Fibroblast of gingiva (primary cell): ENCODE data around the gene FBXO46.

Experiments
- DNase-seq: peaks from one replicate; pipeline ENCODE4 v3.0.0-alpha.2; 2011; ENCODE audit warnings: low read depth

FBXO46 gene, protein sequence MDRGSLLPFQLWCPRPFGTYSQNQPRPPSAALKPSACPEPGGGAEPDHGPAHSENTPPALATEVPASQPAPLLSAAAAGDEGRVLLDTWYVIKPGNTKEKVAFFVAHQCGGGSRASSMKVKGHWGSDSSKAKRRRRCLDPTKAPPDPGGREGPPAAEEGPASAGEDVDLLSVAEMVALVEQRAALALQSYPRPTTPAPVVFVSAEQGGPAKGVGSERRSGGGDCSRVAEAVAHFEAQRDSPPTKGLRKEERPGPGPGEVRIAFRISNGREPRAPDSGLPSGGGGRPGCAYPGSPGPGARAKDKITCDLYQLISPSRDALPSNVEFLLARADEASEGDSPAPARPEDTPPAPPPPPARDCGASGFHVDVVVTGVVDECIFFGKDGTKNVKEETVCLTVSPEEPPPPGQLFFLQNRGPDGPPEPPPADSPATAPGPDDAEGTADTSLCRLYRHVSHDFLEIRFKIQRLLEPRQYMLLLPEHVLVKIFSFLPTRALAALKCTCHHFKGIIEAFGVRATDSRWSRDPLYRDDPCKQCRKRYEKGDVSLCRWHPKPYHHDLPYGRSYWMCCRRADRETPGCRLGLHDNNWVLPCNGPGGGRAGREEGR

DNA sequence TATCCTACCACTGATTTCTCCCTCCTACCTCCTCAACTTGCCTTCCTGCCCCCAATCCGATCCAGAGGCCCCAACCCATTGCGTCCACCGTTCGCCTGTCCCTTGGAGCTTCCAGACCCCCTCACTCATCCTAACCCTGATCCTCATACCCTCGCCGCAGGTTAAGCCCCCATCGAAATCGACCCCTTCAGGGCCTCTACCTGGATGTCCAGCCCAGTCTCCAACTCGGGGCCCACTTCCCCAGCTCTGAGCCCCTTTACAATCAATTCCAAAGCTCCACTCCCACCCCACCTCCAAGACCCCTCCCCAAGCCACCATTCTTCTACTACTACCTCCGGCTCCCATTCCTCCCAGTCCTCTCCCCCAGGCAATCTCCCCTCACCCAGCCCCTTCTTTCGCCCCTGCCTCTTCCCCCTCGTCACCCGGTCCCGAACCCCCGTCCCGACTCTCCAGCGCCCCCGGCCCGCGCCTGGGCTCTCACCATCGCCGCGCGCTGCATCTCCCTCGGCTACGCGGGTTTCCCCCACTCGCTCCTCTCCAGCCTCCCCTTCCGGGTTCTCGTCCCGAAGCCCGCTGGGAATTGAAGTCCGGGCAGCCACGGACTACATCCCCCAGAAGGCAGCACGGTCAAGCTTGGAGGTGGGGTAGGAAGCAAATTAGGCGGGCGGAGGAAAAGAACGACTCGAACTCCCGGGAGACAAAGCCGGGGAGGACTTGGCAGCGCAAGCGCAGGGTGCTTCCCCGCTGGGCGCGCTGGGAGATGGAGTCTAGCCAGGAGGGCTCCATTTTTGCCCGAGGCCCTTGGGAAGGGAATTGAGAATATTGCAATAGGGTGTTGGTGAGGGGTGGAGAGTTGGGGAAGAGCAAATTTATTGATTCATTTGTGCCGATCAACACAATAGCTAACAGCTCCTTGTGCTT is at the start of gene FBXO46:
Gene FBXO46 (minus strand): TSS at position 529 of the 921 bp plus-strand sequence. CDS start 17,401 bp downstream, outside the sequence.
- peak; percentile 99 for DNase-seq

DNA sequence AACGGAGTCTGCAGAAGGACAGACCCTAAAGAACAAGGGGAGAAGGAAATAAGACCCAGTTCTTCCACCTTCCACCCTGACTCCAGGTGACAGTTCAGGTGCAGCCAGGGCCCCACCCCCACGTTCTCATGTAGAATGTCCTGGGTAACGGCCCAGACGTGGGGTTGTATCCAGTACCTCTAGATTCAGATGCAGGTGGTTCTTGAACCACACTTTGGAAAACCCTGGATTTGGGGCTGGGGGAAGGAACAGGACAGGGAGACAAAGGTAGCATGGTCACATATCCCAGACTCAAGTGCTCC is 49.4 kb upstream of the FBXO46 start:
- no peak for DNase-seq

DNA sequence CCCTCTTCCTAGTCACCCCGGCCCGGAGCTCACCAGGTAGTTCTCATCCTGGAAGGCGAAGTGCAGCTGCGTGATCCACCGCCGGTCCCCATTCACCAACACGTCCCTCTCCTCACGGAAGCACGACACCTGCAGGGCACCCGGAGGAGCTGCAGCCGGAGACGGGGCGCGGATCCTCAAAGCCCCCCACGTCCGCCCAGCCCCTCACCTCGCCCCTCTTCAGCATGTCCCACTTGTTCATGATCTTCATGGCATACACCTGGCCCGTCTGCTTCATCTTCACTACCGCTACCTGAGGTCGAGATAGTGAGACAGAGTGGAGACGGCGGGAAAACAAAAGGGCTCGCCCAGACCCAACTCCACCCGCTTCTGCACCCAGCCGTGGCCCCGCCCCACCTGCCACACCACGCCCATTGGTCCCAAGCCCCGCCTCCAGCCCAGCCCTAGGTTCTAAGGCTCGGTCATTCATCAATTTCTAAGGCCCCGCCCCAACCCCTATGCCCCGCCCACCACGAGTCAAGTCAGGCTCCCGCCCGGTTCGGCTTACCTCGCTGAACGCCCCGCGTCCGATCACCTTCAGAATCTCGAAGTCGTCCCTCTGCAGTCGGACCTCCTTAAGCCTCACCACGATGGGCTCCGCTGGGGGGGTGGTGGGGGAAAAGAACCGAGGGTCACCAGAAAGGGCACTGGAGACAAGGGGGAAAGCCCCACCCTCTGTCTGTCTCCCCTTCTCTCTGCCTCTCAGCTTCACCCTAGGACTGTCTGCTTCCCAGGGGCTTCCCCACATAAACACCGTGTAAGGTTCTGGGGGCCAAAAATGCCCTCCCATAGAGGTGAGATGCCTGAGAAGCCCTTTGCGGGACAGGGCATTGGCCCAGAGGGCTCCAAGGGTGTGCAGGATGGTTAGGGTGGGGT is 48.8 kb upstream of the FBXO46 start:
- no peak for DNase-seq

DNA sequence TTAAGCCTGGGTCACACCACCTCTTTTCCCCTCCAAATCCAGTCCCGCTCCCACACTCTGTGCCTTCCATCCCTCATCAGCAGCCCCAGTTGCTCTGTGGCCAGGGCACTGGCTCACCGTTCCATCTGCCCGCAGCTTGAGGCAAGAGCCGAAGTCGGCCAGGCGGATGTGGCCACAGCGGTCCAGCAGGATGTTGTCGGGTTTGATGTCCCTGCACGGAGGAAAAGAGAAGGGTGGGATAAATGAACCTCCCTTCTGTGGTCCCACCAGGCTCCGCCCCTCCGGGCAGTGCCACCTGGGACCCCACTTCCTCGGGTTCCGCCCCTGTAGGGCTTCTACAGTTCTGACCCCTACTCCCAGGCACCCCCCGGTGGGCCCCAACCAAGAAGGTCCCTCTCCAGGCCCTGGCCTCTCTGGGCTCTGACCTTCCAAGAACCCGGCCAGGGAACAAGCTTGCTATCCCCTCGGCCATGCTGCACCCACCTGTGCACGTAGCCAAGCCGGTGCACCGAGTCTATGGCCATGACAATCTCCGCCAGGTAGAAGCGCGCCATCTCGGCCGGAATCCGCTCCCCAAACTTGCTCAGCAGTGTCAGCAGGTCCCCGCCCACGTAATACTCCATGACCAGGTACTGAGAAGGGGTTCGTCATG is 47.4 kb upstream of the FBXO46 start:
- no peak for DNase-seq

DNA sequence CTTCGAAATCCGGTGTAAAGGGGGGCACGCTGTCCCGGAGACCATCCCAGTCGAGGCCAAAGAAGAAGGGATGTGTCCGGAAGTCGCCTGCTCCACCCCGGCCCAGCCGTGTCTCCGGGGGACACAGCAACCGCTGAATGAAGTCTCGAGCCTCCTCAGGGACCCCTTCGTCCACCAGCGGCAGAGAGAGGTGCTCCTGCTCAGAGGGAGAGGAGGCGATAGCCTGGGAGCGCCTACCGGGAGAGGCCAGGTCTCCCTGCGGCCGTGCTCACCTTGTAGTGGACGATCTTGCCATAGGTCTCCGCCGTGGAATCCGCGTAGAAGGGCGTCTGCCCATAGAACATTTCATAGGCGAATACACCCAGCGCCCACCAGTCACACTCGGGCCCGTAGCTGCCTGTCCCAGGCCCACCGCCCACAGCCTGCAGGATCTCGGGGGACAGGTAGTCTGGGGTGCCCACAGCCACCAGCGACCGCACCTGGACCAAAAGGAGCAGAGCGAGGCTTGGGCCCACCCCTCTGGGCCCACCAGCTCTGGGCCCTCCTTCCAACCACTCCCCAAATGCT is 46.8 kb upstream of the FBXO46 start:
- no peak for DNase-seq

DNA sequence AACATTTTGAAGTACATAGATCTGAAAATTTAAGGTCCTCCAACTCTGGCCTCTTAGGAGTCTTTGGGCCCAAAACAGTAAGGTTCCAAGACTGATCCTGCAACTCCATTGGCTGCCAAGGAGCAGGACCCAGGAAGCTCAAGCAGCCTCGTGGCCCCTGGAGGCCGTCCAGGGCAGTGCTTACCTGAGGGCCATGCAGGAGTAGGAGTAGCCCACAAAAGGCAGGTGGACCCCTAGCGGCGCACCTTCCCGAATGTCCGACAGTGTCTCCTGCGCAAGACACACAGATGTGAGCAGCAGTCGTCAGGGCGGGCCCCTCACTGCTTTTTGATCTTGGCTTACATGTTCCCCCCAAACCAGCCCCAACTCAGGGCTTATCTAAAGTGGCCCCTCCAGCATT is 44.1 kb upstream of the FBXO46 start:
- DNase-seq = no peak

DNA sequence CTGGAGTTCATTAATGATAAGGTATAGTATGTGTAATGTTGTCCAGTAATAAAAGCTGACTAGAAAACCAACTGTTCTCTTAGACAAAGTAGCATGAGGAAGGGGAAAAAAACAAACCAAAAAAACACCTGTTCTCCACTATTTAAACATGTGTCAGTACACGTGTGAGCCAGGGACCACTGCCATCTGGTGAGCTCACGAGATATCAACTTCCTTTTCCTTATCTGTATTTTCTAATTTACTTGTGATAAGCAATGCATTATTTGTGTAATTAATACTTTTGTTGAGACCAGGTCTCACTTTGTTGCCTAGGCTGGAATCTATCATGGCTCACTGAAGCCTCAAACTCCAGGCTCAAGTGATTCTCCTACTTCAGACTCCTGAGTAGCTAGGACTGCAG is 42.7 kb upstream of the FBXO46 start:
- no peak for DNase-seq

DNA sequence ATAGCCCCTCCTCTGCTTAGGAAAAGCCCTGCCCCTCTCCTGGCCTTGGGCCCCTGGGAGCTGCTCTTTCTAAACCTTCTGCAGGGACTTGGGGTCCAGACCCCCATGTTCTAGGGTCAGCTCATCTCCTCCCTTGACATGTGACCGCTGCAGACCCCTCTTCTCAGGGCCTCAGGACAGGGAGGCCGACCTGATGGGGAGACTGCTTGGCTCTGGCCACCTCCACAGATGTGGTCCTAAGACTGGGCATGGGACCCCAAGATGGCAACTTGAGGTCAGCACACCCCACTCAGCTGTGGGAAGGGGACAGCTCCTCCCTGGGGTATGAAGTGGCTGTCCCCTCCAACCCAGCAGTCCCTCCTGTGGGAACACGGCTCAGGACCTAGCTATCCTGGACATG is 42.2 kb upstream of the FBXO46 start:
- DNase-seq = no peak

DNA sequence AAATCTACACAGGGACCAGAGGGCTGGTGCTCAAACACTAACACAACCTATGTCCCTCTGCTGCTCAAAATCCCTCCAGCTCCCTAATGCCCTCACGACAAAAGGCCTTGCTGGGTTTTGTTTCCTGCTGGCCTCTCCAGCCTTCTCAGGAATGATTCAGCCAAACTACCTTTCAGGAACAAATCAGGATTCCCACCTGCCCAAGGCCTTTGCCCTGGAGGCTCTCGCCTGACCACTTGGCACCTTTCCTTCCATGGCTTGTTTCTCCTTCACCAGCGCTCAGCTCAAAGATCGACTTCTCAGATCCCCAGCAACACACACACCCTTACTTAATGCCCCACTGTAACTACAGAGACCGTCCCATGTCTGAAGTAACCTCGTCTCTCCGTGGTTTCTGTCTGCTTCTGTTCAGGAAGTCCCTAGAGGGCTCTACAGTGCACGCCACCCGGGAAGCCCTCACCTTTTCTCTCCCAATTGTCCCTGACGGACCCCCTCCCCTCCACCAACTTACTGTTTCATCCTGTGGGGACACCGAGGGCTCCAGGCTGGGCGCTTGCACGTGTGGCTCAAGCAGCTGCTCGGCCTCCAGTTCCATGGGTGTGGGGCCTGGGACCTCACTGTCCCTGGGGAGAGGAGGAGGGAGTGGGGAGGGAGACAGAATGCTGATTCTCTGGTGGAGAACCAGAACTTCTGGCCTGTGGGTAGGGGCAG is 41.6 kb upstream of the FBXO46 start:
- no peak for DNase-seq

DNA sequence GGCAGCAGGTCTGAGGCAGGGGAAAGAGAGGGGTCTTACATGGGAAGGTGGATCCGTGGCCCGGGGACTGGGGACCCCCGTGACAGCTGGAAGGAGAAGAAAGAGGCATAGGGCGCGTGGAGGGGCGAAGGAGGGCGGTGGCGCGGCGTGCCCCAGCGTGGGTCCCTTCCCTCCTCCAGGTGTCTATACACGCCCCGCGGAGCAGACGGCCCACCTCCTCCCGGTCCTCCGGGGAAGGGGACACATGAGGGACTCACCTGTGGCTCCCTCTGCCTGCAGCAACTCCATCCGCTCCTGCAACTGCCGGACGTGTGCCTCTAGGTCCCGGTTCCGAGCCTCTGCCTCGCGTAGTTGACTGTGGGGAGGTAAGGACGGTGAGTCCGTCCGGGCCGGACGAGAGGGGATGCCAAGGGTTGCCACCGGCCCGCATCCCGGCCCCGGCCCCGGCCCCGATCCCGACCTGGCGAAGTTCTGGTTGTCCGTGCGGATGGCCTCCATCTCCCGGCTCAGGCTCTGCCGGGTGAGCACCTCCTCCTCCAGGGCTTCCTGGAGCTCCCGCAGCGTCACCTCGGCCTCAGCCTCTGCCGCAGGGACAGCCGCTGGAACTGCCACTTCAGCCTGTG is 40.7 kb upstream of the FBXO46 start:
- no peak for DNase-seq

DNA sequence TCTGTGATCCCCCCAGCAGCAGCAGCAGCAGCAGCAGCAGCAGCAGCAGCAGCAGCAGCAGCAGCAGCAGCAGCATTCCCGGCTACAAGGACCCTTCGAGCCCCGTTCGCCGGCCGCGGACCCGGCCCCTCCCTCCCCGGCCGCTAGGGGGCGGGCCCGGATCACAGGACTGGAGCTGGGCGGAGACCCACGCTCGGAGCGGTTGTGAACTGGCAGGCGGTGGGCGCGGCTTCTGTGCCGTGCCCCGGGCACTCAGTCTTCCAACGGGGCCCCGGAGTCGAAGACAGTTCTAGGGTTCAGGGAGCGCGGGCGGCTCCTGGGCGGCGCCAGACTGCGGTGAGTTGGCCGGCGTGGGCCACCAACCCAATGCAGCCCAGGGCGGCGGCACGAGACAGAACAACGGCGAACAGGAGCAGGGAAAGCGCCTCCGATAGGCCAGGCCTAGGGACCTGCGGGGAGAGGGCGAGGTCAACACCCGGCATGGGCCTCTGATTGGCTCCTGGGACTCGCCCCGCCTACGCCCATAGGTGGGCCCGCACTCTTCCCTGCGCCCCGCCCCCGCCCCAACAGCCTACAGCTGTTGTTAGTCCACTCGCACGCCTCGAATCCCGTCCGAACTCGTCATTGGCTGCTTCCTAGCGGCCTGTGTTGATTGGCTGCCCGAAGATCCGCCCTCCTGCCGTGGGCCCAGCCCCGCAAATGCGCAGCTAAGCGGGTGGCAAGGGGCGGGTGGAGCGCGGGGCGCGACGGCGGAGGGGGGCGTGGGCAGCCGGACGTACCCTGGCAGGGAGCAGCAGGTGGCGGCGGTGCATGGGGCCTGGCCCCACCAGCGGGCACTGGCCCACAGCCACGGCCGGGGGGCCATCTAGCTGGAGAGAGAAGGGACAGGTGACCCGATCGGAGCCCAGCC is 39.8 kb upstream of the FBXO46 start:
- peak; percentile 99 for DNase-seq

DNA sequence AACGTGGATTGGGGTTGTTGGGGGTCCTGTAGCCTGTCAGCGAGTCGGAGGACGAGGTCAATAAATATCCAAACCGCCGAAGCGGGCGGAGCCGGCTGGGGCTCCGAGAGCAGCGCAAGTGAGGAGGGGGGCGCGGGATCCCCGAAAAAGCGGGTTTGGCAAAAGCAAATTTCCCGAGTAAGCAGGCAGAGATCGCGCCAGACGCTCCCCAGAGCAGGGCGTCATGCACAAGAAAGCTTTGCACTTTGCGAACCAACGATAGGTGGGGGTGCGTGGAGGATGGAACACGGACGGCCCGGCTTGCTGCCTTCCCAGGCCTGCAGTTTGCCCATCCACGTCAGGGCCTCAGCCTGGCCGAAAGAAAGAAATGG is 39.1 kb upstream of the FBXO46 start:
- DNase-seq = peak; percentile 40

DNA sequence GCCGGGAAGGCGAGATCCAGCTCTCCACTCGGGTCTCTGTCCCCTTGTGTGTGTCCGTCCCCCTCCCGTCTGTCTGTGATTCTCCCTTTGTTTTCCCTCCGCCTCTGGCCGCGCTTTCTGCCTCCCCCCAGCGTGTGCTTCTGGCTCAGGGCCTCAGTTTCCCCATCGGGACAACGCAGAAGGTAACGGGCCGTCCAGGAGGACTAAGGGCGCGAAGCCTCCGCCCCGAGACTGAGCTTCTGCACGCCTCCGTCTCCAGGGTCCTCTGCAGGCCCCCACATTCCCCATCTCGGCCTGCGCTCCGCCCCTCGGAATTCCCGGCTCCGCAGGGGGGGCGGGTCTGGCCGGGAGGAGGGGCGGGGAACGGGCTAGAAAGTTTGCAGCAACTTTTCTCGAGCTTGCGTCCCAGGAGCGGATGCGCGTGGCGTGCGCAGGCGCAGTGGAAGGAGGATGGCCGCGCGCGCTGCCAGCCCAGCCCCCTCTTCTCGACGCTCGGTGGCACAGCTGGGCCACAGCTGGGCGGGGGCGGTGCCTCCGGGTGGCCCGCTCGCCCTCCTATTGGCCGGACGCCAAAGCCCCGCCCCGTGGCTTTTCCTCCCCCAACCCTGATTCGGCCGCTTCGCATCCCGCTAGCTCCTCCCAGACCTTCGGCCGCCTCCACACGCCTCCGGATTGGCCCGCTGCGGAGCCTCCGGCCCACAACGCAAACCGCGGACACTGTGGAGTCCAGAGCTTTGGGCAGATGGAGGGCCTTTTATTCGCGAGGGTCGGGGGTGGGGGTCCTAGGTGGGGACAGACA is 38.5 kb upstream of the FBXO46 start, which contains the start of gene SIX5:
Gene SIX5 (minus strand): TSS at position 269 of the 799 bp plus-strand sequence. CDS start 408 bp downstream, outside the sequence.
- DNase-seq = peak; percentile 99

DNA sequence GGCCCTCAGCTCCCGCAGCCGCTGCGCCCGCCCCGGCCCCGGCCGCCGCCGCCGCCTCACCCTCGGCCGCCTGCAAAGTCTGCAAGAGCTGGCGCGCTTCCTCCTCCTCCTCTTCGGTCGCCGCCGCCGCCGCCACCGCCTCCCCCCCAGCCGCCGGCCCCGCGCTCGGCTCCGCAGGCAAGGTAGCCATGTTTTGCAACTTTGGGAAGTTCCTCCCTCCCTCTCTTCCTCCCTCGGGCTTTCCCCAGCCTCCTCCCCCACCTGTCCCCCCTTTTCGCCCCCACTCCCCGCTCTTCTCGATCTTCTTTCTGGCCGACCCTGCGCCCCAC is 37.9 kb upstream of the FBXO46 start:
- peak; percentile 61 for DNase-seq

DNA sequence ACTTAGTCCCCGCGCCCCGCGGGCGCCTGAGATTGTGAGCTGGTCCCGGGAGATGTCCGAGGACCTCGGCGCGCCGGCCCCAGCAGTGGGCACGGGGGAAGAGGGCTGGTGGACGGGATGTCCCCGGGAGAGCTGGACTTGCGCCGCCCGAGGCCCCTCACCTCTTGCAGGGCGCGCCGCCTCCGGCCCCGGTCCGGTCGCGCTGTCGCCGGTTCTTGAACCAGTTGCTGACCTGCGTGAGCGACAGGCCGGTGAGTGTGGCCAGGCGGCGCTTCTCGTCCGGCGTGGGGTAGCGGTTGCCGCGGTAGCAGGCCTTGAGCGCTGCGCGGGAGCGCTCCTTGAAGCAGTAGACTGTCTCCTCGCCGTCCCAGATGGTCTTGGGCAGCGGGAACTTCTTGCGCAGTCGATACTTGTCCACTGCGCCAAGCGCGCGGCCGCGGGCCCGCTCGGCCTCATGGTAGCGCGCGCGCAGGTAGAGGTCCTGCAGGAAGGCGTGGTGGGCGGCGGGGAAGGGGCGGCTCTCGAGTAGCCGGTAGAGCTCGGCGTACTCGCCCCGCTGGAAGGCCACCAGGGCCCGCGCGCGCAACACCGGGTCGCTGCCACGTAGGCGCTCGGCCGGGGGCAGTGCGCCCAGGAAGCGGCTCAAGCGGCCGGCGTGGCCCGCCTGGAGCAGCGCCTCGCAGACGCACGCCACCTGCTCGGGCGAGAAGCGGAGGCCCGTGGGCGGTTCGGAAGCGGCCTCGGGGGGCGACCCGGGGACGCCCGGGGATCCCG is 37.4 kb upstream of the FBXO46 start:
- peak; percentile 69 for DNase-seq

DNA sequence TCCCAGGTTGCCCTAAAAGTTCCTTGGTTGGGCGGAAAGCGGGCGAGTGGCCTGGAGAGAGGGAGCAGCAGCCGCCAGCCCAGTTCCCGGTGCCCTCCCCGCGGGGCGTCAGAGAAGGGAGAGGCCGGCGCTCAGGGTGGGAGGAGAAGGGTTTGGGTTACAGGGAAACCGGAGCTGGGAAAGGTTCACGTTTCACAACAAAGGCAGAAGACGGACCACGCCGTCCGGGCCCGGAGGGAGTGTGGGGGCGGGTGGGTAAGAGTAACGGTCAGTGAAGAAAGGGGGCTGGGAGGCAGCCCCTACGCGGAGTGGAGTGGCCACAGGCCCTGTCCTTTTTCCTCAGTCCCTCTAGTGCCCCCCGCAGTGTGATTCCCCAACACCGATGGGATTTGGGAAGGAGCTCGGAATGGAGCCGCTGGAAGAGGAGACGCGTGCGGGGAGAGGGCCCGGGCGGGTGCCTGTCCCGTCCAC is 36.7 kb upstream of the FBXO46 start:
- peak; percentile 91 for DNase-seq

DNA sequence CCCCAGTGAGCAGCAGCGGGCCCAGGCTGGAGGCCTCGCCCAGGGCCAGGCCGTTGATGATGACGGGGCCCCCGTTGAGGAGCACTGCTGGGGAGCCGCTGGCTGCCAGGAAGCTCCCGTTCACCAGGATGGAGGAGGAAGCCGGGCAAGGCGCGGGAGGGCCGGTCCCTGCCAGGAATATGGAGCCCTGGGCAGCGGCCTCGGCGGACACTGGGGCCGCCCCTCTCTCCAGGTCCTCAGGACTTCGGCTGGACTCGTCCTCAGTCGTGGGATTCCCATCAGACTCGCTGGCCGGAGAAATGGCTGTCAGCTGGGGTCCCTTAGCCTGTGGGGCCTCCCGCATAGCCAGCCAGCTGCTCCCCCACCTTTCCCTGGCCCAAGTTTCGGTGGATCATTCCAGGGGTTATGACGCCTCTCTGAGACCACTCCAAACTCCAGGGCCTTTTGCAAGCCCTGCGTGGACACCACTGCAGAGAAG is 36.2 kb upstream of the FBXO46 start:
- no peak for DNase-seq
